Caco-2 (cell line): ENCODE measurements around the gene LRRC7. TPM values are rescaled to one million over a fixed set of nuclear protein-coding genes. Genes with fewer than 3 reads are reported as not detected.

ENCODE experiments used
- BruUV-seq: library from RNA; stranded (reverse); fragments of 400-500 nt; replicated peaks from 2 replicates; lab custom pipeline; 2021; lab: Mats Ljungman, UMichigan
- CTCF ChIA-PET: fragments of 300-600 bp; sonication (Branson Sonifier 250); formaldehyde crosslinking; loops from one replicate; lab custom pipeline; 2022; ENCODE audit warnings: antibody characterized with exemption; lab: Charles Lee
- POLR2A ChIA-PET: fragments of 300-600 bp; sonication (Branson Sonifier 250); formaldehyde crosslinking; loops from one replicate; lab custom pipeline; 2022; ENCODE audit warnings: antibody characterized with exemption; lab: Charles Lee
- DNase-seq, 2 experiments: peaks; one replicate each; pipeline versions ENCODE4 v3.0.0 to v3.0.0-alpha.2; 2020 to 2022
- H3K27me3 ChIP-seq: replicated peaks from 2 replicates; pipeline ENCODE4 v1.6.0; 2011; ENCODE audit warnings: low read length; ENCODE audit not compliant: control insufficient read depth, insufficient read depth
- H3K36me3 ChIP-seq: 2 replicates; pipeline ENCODE4 v1.5.1; 2011; ENCODE audit warnings: low read length; ENCODE audit not compliant: control insufficient read depth, insufficient read depth
- H3K4me1 ChIP-seq: fragments of 250-450 bp; sonication (Bioruptor Pico); 2 replicates; pipeline ENCODE4 v1.5.1; 2020; ENCODE audit warnings: mild to moderate bottlenecking
- H3K4me3 ChIP-seq: 2 replicates; pipeline ENCODE4 v1.5.1; 2011; ENCODE audit warnings: low read depth, mild to moderate bottlenecking, control low read depth, low read length
- H3K9me3 ChIP-seq: fragments of 250-450 bp; sonication (Bioruptor Pico); 2 replicates; pipeline ENCODE4 v1.5.1; 2020; ENCODE audit warnings: mild to moderate bottlenecking, moderate library complexity
- H3K27ac Mint-ChIP-seq: one replicate; pipeline ENCODE4 v1.8.0; 2022; ENCODE audit warnings: mixed read lengths; ENCODE audit not compliant: unreplicated experiment
- H3K27me3 Mint-ChIP-seq: one replicate; pipeline ENCODE4 v1.8.0; 2022; ENCODE audit warnings: mixed read lengths; ENCODE audit not compliant: insufficient read depth, unreplicated experiment
- H3K36me3 Mint-ChIP-seq: one replicate; pipeline ENCODE4 v1.8.0; 2022; ENCODE audit warnings: mild to moderate bottlenecking, mixed read lengths; ENCODE audit not compliant: insufficient read depth, unreplicated experiment
- H3K4me1 Mint-ChIP-seq: one replicate; pipeline ENCODE4 v1.8.0; 2022; ENCODE audit warnings: low read depth, mixed read lengths; ENCODE audit not compliant: unreplicated experiment
- H3K4me3 Mint-ChIP-seq: one replicate; pipeline ENCODE4 v1.8.0; 2022; ENCODE audit warnings: mild to moderate bottlenecking, moderate library complexity, mixed read lengths; ENCODE audit not compliant: unreplicated experiment
- H3K9me3 Mint-ChIP-seq: one replicate; pipeline ENCODE4 v1.8.0; 2022; ENCODE audit warnings: mixed read lengths; ENCODE audit not compliant: unreplicated experiment
- CTCF ChIP-seq, 2 experiments: fragments of 200-600 bp in 1 of 2; IDR thresholded peaks; 1 replicate in 1 of 2; 2 replicates in 1 of 2; pipeline versions ENCODE4 v1.5.1 to v1.8.0; 2011 to 2022; ENCODE audit warnings: antibody characterized with exemption in 1 of 2, control low read depth in 1 of 2, inconsistent platforms in 1 of 2, low read depth in 1 of 2, low read length in 1 of 2, mild to moderate bottlenecking in 1 of 2, moderate library complexity in 1 of 2; ENCODE audit not compliant: insufficient read depth in 1 of 2, severe bottlenecking in 1 of 2, unreplicated experiment in 1 of 2
- intact Hi-C: fragments of 100-400 bp; cut with micrococcal nuclease; formaldehyde crosslinking; loops from one replicate; pipeline ENCODE4 v1.10.0; 2022; ENCODE audit not compliant: unreplicated experiment
- total RNA-seq: library from RNA; stranded (reverse); gene quantifications from 2 replicates; pipeline ENCODE4 v1.2.3, GENCODE V29; 2022

Gene LRRC7
- total RNA-seq, 1 experiment from 2014 or later: 8.5 TPM

GRCh38 chr1:70033266-70033873, 465.6 kb downstream of the LRRC7 start:
- ChIA-PET POLR2A (no interaction called here), CTCF (no interaction called here)

GRCh38 chr1:70033936-70034335, 466.2 kb downstream of the LRRC7 start:
- Histone ChIP-seq H3K27me3 (no peaks in the 10 kb centered on the region), H3K4me1 (no peaks in the 10 kb centered on the region), H3K36me3 (no peaks in the 10 kb centered on the region), H3K9me3 (no peaks in the 10 kb centered on the region), H3K4me3 (no peak overlapping the region)
- no peaks in the 10 kb centered on the region for H3K27me3 Mint-ChIP-seq
- no peaks in the 10 kb centered on the region for H3K9me3 Mint-ChIP-seq
- BruUV-seq: no TSS peak
- no peak for TF ChIP-seq CTCF (IDR thresholded peaks at IDR 0.05; ENCODE audit: insufficient read depth in 1 of 2, low read depth in 1 of 2, low read length in 1 of 2, severe bottlenecking in 1 of 2, unreplicated experiment in 1 of 2)
- H3K4me3 Mint-ChIP-seq: no peak overlapping the region
- no peak overlapping the region for H3K27ac Mint-ChIP-seq
- no peaks in the 10 kb centered on the region for H3K36me3 Mint-ChIP-seq
- H3K4me1 Mint-ChIP-seq: no peaks in the 10 kb centered on the region
- CTCF ChIA-PET: no interaction called here
- POLR2A ChIA-PET: no interaction called here
- intact Hi-C loops: no loop called here
- no peak for DNase-seq

More at GRCh38 chr1:70033266-70033873, 465.6 kb downstream of the LRRC7 start:
- no peak for TF ChIP-seq CTCF (IDR thresholded peaks at IDR 0.05; ENCODE audit: insufficient read depth in 1 of 2, low read depth in 1 of 2, low read length in 1 of 2, severe bottlenecking in 1 of 2, unreplicated experiment in 1 of 2)
- Mint-ChIP-seq H3K36me3 (no peaks in the 10 kb centered on the region), H3K4me3 (no peak overlapping the region), H3K4me1 (no peaks in the 10 kb centered on the region), H3K27me3 (no peaks in the 10 kb centered on the region), H3K27ac (no peak overlapping the region), H3K9me3 (no peaks in the 10 kb centered on the region)
- intact Hi-C loops: no loop called here
- H3K4me1 ChIP-seq: no peaks in the 10 kb centered on the region
- H3K4me3 ChIP-seq: no peak overlapping the region
- no peaks in the 10 kb centered on the region for H3K36me3 ChIP-seq
- H3K9me3 ChIP-seq: no peaks in the 10 kb centered on the region
- no peaks in the 10 kb centered on the region for H3K27me3 ChIP-seq
- no peak for DNase-seq
- BruUV-seq: no TSS peak

GRCh38 chr1:70034403-70034802, 466.7 kb downstream of the LRRC7 start:
- TF ChIP-seq CTCF (IDR thresholded peaks at IDR 0.05; ENCODE audit: insufficient read depth in 1 of 2, low read depth in 1 of 2, low read length in 1 of 2, severe bottlenecking in 1 of 2, unreplicated experiment in 1 of 2): peak in 1 of 2 experiments; percentile 12
- Histone ChIP-seq H3K27me3 (no peaks in the 10 kb centered on the region), H3K9me3 (no peaks in the 10 kb centered on the region), H3K4me1 (no peaks in the 10 kb centered on the region), H3K4me3 (no peak overlapping the region), H3K36me3 (no peaks in the 10 kb centered on the region)
- H3K36me3 Mint-ChIP-seq: no peaks in the 10 kb centered on the region
- no TSS peak for BruUV-seq
- ChIA-PET CTCF (no interaction called here), POLR2A (no interaction called here)
- H3K27me3 Mint-ChIP-seq: no peaks in the 10 kb centered on the region
- no peaks in the 10 kb centered on the region for H3K9me3 Mint-ChIP-seq
- no peaks in the 10 kb centered on the region for H3K4me1 Mint-ChIP-seq
- DNase-seq: peak in 1 of 2 experiments; percentile 5
- H3K27ac Mint-ChIP-seq: no peak overlapping the region
- intact Hi-C loops: no loop called here
- H3K4me3 Mint-ChIP-seq: no peak overlapping the region
